ENCODE measurements around the gene EIF3J. TPM values are rescaled to one million over a fixed set of nuclear protein-coding genes. Genes with fewer than 3 reads are reported as not detected.

Gene EIF3J
- total and polyA plus RNA-seq, 4 donors: 23.5 to 49.9 (median 39.6) TPM

DNA sequence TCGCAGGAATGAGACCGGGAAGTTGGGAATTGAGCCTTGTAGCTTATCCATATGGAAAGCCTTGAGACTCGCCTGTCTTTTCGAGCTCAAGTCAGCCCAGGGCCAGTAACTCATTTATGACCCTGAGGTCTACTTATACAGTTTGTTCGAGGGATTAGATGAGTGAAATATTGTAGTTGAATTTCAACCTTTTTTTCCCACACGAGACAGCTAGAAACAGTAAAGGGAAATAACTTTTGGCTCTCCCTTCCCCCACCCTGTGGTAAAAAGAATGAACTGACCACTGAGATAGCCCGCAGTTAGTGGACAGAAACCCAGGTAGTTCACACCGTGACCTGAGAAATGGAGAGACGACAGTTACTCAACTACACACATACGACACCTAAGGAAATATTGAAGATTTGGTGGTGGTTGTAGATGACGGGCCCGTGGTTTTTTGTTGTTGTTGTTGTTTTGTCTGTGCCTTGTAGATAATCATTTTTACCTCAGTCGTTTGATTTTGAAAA lies 841 bp downstream of the EIF3J start:
- H3K27ac ChIP-seq (ENCODE audit: low read depth in 1 of 2, low read length in 2 of 2): peak overlapping the region; percentile 97
- H3K4me1 ChIP-seq (ENCODE audit: control insufficient read depth in 4 of 4, insufficient read depth in 4 of 4, low read length in 3 of 4): peaks cover 11 to 35% (median 22%) of the 10 kb centered on the region in 4 donors
- TF ChIP-seq HNF4G (IDR thresholded peaks at IDR 0.05): no peak
- TF ChIP-seq, protein P1, sequence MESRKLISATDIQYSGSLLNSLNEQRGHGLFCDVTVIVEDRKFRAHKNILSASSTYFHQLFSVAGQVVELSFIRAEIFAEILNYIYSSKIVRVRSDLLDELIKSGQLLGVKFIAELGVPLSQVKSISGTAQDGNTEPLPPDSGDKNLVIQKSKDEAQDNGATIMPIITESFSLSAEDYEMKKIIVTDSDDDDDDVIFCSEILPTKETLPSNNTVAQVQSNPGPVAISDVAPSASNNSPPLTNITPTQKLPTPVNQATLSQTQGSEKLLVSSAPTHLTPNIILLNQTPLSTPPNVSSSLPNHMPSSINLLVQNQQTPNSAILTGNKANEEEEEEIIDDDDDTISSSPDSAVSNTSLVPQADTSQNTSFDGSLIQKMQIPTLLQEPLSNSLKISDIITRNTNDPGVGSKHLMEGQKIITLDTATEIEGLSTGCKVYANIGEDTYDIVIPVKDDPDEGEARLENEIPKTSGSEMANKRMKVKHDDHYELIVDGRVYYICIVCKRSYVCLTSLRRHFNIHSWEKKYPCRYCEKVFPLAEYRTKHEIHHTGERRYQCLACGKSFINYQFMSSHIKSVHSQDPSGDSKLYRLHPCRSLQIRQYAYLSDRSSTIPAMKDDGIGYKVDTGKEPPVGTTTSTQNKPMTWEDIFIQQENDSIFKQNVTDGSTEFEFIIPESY (IDR thresholded peaks at IDR 0.05): peak; percentile 35
- WGBS: 4% methylated on average over 13 of the region's 13 CpGs
- H3K9ac ChIP-seq (ENCODE audit: low read depth in 1 of 2, low read length in 2 of 2): peak overlapping the region; percentile 88 to 97
- H3K27me3 ChIP-seq (ENCODE audit: control insufficient read depth in 4 of 4, insufficient read depth in 4 of 4, low read length in 3 of 4): no peaks in the 10 kb centered on the region
- H3K4me3 ChIP-seq (ENCODE audit: low read depth in 1 of 3, low read length in 3 of 3): peak overlapping the region; percentile 95 to 98 (median 96)
- H3K9me3 ChIP-seq (ENCODE audit: control insufficient read depth in 4 of 4, low read length in 3 of 4): no peaks in the 10 kb centered on the region
- H3K36me3 ChIP-seq (ENCODE audit: control insufficient read depth in 4 of 4, insufficient read depth in 3 of 4, low read depth in 1 of 4, low read length in 3 of 4): peaks cover 0 to 5% (median 1%) of the 10 kb centered on the region in 4 donors
- DNase-seq (ENCODE audit: low spot score): peak; percentile 37

DNA sequence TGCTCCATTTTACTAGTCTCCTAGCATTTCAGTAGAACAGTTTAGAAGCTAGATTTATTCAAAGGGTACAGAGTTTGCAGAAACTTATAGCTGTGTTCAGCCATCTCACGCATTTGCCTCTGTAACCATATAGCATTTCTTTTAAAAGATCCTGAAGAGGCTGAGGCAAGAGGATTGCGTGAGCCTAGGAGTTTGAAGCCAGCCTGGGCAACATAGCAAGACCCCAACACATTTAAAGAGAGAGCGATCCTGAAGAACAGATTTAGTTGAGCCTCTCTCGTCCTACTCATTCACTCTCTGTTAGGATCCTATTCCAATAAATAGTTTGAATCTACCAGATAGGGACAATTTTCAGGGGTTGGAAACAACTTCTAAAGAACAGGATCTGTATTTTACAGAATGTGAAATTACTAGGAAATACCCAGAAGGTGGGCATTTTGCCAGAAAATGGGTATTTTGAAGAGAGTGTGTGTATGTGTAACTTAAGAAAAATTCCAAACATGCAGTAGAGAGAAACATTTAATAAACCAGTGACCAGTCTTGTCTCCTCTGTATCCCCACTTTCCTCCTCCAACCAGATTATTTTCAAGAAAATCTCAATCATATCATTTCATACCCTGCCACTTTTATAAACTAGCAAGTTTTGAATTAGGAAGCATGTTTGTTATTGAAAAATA lies 4.5 kb downstream of the EIF3J start:
- no peak overlapping the region for H3K9ac ChIP-seq (ENCODE audit: low read depth in 1 of 2, low read length in 2 of 2)
- TF ChIP-seq, protein P1 (IDR thresholded peaks at IDR 0.05): no peak
- TF ChIP-seq JUND (IDR thresholded peaks at IDR 0.05) (no peak), TAF1 (conservative IDR thresholded peaks at IDR 0.05) (no peak), FOXA1 (IDR thresholded peaks at IDR 0.05) (no peak), RXRA (IDR thresholded peaks at IDR 0.05) (no peak), NR2F2 (IDR thresholded peaks at IDR 0.05) (no peak), RAD21 (IDR thresholded peaks at IDR 0.05) (no peak), HNF4A (conservative IDR thresholded peaks at IDR 0.05) (no peak), YY1 (IDR thresholded peaks at IDR 0.05) (no peak), EGR1 (IDR thresholded peaks at IDR 0.05; ENCODE audit: low read depth in 2 of 2) (no peak), GABPA (IDR thresholded peaks at IDR 0.05 in 1 of 2, conservative IDR thresholded peaks at IDR 0.05 in 1 of 2) (no peak), HNF4G (IDR thresholded peaks at IDR 0.05) (no peak), FOXA2 (IDR thresholded peaks at IDR 0.05) (no peak)
- TF ChIP-seq, protein P2, sequence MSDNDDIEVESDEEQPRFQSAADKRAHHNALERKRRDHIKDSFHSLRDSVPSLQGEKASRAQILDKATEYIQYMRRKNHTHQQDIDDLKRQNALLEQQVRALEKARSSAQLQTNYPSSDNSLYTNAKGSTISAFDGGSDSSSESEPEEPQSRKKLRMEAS (IDR thresholded peaks at IDR 0.05): no peak
- TF ChIP-seq, protein P3, sequence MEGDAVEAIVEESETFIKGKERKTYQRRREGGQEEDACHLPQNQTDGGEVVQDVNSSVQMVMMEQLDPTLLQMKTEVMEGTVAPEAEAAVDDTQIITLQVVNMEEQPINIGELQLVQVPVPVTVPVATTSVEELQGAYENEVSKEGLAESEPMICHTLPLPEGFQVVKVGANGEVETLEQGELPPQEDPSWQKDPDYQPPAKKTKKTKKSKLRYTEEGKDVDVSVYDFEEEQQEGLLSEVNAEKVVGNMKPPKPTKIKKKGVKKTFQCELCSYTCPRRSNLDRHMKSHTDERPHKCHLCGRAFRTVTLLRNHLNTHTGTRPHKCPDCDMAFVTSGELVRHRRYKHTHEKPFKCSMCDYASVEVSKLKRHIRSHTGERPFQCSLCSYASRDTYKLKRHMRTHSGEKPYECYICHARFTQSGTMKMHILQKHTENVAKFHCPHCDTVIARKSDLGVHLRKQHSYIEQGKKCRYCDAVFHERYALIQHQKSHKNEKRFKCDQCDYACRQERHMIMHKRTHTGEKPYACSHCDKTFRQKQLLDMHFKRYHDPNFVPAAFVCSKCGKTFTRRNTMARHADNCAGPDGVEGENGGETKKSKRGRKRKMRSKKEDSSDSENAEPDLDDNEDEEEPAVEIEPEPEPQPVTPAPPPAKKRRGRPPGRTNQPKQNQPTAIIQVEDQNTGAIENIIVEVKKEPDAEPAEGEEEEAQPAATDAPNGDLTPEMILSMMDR (IDR thresholded peaks at IDR 0.05; ENCODE audit: low read depth, low read length, missing input control): no peak
- TF ChIP-seq, protein P4, sequence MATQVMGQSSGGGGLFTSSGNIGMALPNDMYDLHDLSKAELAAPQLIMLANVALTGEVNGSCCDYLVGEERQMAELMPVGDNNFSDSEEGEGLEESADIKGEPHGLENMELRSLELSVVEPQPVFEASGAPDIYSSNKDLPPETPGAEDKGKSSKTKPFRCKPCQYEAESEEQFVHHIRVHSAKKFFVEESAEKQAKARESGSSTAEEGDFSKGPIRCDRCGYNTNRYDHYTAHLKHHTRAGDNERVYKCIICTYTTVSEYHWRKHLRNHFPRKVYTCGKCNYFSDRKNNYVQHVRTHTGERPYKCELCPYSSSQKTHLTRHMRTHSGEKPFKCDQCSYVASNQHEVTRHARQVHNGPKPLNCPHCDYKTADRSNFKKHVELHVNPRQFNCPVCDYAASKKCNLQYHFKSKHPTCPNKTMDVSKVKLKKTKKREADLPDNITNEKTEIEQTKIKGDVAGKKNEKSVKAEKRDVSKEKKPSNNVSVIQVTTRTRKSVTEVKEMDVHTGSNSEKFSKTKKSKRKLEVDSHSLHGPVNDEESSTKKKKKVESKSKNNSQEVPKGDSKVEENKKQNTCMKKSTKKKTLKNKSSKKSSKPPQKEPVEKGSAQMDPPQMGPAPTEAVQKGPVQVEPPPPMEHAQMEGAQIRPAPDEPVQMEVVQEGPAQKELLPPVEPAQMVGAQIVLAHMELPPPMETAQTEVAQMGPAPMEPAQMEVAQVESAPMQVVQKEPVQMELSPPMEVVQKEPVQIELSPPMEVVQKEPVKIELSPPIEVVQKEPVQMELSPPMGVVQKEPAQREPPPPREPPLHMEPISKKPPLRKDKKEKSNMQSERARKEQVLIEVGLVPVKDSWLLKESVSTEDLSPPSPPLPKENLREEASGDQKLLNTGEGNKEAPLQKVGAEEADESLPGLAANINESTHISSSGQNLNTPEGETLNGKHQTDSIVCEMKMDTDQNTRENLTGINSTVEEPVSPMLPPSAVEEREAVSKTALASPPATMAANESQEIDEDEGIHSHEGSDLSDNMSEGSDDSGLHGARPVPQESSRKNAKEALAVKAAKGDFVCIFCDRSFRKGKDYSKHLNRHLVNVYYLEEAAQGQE (IDR thresholded peaks at IDR 0.05): no peak
- TF ChIP-seq, protein P5, sequence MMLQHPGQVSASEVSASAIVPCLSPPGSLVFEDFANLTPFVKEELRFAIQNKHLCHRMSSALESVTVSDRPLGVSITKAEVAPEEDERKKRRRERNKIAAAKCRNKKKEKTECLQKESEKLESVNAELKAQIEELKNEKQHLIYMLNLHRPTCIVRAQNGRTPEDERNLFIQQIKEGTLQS (IDR thresholded peaks at IDR 0.05): no peak
- peaks cover 0 to 5% (median 0%) of the 10 kb centered on the region in 4 donors for H3K36me3 ChIP-seq (ENCODE audit: control insufficient read depth in 4 of 4, insufficient read depth in 3 of 4, low read depth in 1 of 4, low read length in 3 of 4)
- H3K4me3 ChIP-seq (ENCODE audit: low read depth in 1 of 3, low read length in 3 of 3): no peak overlapping the region
- WGBS: 99% methylated on average over 4 of the region's 4 CpGs
- H3K27me3 ChIP-seq (ENCODE audit: control insufficient read depth in 4 of 4, insufficient read depth in 4 of 4, low read length in 3 of 4): no peaks in the 10 kb centered on the region
- no peak for DNase-seq (ENCODE audit: low spot score)
- peak overlapping the region in 1 of 2 donors; percentile 12 for H3K27ac ChIP-seq (ENCODE audit: low read depth in 1 of 2, low read length in 2 of 2)
- H3K4me1 ChIP-seq (ENCODE audit: control insufficient read depth in 4 of 4, insufficient read depth in 4 of 4, low read length in 3 of 4): peaks cover 9 to 28% (median 18%) of the 10 kb centered on the region in 4 donors
- H3K9me3 ChIP-seq (ENCODE audit: control insufficient read depth in 4 of 4, low read length in 3 of 4): no peaks in the 10 kb centered on the region

All from liver (tissue), 9 donors.